ENCODE results near the gene OXSR1.

DNA sequence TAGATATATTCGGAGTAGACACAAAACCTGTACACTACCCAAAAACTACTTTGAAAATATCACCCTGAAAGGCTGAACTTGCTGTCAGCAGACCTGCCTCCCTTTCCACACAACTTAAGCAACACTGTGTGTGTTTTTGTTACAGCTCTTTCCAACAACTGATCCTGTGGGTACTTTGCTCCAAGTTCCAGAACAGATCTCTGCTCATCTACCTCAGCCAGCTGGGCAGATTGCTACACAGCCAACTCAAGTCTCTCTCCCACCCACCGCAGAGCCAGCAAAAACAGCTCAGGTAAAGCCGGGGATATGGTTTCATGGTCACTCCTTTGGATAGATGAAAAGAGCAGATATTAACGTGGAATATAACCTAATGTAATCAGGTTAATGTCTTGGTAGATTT lies 80.6 kb downstream of the OXSR1 start:
- TF ChIP-seq, protein P1, sequence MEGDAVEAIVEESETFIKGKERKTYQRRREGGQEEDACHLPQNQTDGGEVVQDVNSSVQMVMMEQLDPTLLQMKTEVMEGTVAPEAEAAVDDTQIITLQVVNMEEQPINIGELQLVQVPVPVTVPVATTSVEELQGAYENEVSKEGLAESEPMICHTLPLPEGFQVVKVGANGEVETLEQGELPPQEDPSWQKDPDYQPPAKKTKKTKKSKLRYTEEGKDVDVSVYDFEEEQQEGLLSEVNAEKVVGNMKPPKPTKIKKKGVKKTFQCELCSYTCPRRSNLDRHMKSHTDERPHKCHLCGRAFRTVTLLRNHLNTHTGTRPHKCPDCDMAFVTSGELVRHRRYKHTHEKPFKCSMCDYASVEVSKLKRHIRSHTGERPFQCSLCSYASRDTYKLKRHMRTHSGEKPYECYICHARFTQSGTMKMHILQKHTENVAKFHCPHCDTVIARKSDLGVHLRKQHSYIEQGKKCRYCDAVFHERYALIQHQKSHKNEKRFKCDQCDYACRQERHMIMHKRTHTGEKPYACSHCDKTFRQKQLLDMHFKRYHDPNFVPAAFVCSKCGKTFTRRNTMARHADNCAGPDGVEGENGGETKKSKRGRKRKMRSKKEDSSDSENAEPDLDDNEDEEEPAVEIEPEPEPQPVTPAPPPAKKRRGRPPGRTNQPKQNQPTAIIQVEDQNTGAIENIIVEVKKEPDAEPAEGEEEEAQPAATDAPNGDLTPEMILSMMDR (IDR thresholded peaks at IDR 0.05), result no peak
- no peak for TF ChIP-seq POLR2A (IDR thresholded peaks at IDR 0.05)

All from Peyer's patch (tissue), 4 donors.